ENCODE data around the gene MAML3.

MAML3 gene

DNA sequence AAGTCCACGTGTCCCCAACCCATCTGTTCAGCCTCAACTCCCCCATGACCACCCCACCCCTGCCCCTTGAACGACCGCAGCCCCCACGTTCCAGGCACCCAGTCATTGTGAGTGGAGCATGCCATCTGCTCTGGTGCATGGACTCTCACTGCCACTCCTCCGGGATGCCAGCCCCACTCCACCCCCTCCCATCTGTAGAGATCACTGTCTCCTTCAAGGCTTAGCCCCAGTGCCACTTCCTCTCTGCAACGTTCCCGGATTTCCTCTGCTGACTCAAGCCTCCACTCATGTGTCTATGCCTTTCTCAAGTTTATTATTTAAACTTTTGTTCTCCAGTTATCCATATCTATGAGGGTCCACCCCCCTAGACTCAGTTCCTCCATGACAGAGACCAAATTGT is 54.0 kb downstream of the MAML3 start:
- no peak for DNase-seq (ENCODE audit: low read depth in 2 of 2)

DNA sequence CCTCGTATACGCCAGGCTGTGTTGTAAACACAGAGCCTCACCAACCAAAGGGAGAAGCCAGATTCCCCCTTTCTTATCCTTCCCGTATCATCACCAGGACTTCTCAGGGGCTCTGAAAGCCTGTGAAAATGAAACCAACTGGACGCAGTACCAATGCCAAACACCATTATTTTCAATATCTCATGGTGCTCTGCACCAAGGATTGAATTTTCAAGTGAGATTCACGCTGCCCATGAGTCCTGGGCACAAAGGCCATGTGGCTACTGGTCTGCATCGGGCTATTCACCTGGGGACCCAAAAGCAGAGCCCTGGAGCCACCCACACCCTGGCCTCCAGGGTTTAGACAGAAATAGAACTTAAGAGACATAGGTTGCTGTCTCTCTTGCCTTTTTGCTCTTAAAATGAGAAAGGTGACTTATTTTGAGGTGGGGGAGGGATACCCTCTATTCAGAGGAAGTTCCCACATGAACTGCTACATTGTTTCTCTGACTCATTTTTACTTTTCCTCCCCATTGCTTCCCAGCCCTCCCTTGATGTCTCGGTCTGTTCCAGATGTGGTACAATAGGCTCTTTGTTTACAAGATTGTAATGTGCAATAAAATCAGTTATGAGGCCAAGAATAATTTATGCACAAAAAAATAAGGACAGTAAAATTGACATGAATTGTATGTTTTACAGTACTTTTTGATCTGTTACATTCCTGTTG is 55.4 kb downstream of the MAML3 start:
- DNase-seq (ENCODE audit: low read depth in 2 of 2): no peak

DNA sequence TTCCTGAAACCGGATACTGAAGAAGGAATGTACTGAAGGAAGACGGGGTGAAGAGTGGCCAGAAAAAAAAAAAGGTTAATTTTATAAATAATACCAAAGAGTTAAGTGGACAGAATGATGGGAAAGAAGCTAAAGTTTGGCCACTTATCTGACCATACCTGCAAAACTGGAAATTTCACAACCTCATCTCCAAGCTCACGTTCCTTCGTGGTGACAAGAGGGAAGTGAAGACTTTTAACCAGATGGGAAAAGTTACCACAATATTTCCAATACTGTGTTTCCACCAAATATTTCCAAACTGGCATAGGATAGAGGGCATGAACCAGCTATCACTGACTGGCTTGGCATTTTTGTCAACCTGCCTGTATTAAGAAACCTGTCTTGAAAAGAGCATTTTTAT is 56.4 kb downstream of the MAML3 start:
- DNase-seq (ENCODE audit: low read depth in 2 of 2): no peak

DNA sequence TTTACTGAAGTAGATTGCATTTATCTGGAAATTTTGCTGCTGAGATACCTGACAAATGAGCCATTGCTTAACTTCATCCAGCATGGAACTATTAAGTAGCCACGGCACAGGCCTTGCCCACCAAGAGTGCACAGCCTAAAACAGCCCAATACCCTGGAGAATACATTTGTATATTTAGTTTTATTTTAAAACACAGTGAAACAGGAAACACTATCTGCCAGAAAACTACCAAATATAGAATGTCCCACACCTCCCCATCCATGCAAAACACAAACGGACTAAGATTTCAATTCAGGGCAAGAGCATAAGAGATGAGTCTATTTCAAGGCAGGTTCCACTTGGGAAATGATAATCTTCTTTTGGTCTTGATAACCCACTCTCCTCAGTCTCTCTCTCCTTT is 57.1 kb downstream of the MAML3 start:
- DNase-seq (ENCODE audit: low read depth in 2 of 2): no peak

DNA sequence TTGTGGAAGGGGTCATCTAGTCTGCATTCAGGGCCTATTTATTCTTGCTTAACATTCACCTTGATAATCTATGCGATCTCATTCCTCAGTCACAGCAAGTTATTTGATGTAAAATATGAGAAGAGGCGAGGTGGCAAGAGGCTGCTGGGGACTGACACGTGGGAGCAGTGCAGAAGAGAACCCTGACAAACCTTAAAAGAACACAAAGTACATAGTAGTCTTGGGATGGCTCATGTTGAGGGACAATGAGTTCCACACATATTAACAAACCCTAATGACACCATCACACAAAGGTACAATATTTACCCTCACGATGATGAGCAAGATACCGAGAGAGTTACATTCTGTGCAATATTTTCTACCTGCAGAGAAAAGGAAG is 57.5 kb downstream of the MAML3 start:
- DNase-seq (ENCODE audit: low read depth in 2 of 2): no peak

DNA sequence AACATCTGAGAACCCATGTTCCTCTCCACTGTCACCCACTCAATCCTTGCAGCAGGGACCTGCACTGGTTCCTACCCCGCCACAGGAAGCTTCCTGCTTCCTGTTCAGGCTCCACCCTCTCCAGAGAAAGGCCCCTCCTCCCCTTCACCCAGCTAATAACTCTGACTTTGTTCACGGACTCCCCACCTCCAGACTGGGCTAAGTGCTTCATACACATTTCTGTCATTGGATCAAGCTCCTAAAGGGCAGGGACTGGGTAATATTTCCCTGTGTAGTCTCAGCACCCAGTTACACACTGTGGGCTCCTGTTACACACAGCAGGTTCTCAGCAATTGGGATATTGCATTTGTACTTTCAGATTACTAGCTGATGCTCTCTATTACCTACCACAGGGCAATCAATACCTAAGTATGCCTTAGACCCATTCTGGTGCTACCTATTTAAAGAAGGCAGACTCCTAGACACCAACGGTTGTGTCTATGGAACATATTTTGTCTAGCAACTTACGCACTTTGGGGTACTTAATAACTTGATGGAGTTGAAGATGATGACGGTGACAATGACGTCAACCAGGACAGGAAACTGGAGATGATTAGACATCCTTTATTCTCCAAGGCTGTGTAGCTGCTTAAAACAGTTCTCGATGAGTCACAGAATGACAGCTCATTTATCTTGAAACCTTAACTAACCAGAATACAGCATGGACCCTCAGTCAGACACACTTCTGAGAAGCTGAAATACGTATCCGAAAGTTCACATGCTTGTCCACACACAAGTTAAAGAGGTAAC is 58.1 kb downstream of the MAML3 start:
- DNase-seq (ENCODE audit: low read depth in 2 of 2): peak; percentile 33 to 38

DNA sequence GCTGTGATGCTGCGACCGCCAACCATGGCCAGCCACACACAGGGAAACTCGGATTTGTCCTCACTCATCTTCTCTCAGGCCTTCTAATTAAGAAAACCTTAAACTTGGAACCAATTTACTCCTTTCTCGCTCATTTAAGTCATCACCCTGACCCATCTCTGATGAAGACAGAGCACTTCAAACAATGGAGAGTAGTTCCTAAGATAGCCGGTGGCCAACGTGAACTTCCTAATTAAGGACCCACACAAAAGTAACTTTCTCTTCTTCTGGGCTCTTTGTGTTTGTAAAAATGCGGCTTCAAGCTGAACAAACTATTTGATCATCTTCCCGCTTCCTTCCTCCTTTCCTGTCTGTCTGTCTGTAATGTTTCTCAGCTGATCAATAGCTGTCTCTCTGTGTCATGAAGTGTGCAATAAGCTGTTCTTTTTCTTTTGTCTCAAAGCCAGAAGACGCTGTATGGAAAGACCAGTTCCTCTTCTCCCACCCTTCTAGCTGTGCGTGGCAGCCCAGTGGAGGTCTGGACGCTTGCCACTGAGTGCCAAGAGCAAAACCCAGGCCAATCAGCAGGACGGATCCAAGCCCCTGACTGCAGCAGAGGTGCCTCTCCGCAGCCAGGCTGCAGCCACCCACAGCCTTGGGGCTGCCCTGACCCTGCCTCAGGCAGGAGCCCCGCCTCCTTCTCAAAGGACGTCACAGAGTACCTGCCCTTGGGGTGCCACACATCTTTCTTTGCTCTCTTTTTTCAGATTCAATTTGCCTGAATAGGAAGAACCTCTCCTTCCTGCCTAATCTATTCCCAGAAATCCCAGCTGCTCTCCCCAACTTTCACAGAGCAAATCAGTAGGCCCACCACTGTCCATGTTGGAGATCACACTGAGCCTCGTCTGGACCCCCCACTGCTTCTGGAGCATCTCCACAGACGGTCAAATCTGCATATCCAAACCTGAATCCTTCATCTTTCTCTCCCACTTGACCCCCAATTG is 59.3 kb downstream of the MAML3 start:
- peak in 1 of 2 donors; percentile 50 for DNase-seq (ENCODE audit: low read depth in 2 of 2)

DNA sequence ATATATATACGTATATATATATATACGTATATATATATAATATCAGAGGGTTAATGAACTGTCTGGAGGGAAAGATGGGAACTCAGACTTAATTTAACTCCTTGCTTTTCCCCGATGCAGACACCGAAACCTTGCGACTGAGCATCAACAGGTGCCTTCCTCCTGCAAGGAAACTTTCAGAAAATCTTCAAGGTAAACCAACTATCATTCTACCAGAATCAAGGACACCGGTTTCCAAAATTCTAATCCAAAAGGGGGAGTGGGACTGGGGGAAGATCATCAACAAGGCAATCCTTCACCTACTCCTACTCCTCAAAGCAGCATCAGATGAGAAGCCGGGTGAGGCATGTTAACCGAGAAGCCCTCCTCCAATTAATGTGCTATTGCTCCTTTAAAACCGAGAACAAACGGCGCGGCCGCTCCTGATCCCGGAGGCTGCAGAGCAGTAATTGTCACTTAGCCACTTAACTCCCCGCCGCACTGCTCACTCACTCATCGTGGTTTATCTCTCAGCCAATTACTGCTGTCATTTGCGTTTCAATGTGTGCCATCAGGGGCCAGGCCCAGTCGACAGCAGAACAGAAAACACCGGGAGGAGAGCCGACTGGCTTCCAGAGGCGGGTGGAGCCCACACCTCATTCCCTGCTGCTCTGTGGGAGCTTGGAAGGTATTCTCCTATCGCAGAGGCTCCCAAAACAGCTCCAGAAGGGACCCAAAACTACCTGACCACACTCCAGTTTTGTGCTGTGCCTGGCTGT is 61.7 kb downstream of the MAML3 start:
- DNase-seq (ENCODE audit: low read depth in 2 of 2): no peak

DNA sequence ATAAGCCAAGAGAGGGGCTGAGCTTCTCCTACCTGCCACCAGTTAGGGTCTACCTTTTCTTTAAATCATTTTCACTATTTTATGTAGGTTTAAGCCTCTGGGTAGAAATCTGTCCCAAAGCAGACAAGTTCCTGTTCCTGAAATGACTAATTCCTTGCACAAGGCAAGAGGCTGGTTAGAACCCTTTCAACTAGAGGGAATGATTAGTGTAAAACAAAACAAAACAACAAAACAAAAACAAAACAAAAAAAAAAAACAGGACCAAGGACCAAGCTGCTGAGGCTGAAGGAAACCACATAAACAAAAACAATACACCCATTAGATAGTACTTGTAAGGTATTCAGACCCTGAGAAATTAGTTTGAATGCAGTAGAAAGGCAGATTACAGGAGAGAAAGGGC is 62.7 kb downstream of the MAML3 start:
- no peak for DNase-seq (ENCODE audit: low read depth in 2 of 2)

DNA sequence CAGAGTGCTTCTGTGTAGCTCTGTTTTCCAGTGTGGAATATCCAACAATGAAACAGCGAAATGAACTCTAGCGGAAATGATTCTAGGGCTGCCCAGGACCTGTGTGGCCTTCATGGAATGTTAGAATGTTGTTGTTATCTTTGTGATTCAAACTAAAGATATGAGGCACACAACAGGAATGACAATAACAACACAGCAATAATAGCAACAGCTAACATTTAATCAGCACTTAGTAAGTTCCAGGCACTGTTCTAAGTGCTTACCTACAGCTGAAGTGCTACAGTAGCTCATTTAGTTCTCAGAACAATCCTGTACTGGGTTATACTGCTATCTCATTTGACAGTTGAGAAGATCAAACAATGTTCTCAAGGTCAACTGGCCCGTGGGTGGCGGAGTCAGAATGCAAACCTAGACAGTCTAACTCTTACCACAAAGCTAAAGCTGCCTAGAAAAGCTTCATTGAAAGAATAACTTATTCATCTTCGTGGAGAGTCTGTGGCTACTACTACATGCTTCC is 63.7 kb downstream of the MAML3 start:
- no peak for DNase-seq (ENCODE audit: low read depth in 2 of 2)

DNA sequence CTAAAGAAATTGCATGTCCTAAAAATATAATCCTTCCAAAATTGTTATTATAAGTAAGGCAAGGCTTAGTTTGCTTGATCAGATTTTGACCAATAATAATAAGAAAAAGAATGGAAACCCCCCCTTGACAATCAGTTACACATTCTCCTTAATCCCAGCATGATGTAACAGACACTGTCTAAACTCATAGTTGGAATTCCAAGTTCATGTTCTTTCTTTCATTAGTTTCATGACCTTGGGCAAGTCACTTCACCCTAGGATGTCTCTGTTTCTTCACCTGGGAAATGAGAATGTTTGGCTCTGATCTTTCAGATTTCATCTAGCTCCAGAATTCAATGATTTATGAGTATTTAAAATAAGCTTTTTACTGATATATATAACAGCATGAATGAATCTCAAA is 64.8 kb downstream of the MAML3 start:
- DNase-seq (ENCODE audit: low read depth in 2 of 2): no peak

DNA sequence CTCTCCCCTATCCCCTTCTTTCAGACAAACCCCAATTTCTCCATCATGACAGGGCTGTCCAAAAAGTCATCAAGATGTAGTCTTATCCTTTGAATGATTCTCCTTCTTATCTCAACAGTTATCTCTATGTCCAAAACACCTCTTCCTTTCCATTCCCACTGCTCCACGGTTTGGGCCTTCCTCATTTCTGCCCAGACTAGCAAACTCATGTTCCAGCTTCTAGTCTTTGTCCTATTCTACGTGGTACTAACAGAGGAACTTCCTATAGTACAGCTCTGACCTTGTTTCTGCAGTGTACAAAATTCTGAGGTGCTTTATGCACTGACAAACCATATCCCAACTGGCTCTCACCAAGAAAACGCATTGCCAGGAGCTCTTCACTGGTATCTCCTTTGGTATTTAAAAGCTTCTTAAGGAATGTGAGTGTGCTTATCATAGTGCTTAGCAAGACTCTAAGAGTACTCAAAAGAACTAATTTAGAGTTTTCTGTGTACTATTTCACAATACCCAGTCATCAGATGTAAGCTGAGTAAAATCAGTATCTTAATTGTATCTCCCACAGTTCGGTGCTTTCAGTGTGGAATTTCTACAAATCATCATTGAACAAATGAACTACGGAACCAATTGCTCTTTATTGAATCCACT is 65.5 kb downstream of the MAML3 start:
- no peak for DNase-seq (ENCODE audit: low read depth in 2 of 2)

DNA sequence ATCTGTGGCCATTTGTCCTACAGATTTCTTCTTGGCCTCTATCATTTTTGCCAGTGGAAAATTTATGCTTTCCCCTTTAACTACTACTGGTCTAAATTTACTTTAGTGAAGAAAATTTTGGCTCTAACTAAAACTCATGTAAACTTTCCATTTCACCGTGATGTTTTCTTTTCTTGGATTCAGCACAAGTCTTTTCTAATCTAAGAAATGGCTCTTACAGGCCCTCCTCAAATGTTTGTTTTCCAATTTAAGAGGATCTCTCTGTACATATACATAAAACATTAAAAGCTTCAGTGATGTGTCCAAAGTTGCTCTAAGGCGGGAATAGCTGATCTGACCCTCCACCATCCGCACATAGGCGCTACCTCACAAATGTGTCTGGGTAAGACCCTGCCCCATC is 68.1 kb downstream of the MAML3 start:
- no peak for DNase-seq (ENCODE audit: low read depth in 2 of 2)

DNA sequence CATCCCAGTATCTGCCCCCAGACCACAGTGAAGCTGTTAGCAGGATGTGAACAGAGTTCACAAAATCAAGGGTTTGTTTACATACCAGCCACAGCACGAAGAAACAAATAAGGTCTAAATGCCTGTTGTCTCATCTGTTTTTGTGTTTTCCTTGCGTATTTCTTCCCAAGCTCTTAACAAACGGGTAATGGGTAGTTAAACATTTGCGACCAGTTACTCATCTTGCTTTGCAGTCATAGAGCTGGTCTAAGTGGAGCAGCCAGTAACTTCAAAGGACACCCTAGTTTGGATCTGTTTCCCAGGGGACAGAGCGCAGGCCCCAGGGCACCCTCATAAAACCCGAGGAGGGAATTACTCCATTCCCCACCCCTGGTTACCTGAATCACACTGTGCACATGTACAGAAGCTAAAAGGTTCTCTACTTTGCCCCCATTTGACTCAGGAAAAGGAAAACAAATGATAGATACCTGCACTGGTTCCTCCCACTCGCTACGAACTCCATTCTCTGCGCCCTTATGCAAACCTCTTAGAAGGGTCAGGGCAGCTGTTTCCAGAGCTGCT is 68.8 kb downstream of the MAML3 start:
- DNase-seq (ENCODE audit: low read depth in 2 of 2): no peak

DNA sequence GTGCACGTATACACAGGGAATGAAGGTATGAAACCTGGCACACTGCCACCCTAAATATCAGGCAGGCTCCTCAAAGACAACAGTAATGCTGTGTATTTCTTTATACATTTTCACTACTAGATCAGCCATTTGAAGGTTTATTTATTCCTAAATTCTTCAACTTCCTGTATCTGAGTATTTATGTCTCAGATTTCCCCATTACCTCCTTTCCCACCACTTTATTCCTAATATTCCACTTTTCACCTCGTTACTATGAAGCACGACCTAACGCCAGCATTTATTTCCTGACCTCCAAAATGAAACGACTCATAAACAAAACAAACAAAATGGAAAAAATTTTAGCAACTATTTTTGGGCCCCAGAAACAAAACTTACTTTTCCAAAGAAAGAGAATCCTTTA is 69.6 kb downstream of the MAML3 start:
- no peak for DNase-seq (ENCODE audit: low read depth in 2 of 2)

DNA sequence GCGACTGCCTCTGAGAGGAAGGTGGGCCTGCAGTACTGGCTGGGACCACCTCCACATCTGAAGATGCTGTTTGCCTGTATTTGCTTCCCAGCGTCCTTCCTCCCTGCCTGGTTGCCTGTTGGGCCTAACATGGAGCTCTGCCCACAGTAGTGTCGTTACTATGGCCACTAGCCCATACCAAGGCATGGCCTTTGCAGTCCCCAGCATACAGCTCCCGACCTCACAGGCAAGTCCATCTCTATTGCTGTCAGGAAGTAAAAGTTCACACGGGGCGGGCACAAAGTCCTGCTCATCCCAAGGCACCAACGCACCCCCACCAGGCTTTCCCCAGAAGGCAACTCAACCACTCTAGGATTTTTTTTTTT is 71.6 kb downstream of the MAML3 start:
- no peak for DNase-seq (ENCODE audit: low read depth in 2 of 2)

DNA sequence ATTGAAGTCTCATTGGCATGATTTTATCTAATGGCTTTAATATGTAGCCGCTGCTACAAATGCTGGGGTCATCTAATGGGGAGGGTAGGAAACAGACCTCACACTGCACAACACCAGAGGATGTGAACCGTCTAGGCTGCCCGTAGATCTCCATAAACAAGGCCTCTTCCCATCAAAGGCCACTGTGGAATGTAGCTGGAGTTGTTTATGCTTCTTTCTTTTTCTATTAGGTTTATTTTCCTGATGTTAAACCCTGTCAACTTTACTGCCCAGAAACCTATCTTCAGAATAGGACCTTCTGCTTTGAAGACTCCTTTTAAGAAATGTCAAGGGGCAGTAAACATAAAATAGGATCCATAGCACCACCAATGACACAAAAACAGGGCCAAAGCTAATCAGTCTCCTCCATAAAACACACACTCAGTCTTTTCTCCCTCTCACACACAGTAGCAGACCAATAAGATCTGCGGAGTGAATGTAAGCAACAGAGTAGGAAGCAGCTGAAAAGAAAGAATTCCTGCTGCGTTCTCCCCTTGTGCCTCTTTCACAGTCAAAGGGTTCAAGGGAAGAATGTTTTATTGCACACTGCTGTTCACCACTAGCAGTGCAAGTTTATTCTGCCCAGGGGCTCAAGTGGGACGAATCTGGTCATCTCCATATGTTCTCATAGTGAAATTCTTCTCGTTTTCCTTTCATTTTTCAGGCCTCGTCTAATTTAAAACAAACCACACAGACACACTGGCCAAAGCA is 72.2 kb downstream of the MAML3 start:
- no peak for DNase-seq (ENCODE audit: low read depth in 2 of 2)

DNA sequence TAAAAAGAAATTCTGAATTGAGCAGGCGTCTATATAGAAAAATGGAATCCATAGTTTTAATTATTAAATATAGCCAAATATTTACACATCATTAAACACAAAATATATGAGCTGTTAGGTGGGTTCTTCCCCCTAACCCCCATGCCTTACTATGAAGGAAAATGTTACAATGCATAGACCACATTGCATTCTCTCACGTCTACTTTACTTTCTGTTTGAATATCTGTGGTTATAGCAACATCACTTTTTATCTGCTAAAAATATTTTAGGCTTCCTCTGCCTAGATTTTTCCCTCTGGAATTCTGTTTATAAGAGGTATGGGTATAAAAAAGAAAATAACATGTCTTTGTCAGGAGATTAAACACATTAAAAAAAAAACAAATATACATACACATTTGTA is 73.1 kb downstream of the MAML3 start:
- no peak for DNase-seq (ENCODE audit: low read depth in 2 of 2)

DNA sequence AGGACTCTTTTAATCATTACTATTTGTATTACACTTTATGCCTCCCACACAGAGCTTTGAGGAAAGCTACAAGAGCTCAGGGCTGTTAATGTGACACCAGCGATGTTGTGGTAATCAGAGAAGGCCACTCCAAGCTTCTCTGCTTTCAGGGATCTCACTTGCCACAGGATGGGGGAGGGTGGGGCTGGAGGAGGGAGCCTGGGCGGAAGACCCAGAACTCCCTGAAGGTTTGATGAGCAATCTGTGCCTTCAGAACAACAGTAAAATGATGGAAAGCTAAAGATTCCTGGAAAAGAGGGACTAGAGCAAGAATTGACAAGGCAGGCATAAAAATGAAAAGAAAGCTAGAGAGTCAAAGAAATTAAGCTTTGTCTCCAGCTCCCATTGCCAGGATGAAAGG is 75.6 kb downstream of the MAML3 start:
- no peak for DNase-seq (ENCODE audit: low read depth in 2 of 2)

DNA sequence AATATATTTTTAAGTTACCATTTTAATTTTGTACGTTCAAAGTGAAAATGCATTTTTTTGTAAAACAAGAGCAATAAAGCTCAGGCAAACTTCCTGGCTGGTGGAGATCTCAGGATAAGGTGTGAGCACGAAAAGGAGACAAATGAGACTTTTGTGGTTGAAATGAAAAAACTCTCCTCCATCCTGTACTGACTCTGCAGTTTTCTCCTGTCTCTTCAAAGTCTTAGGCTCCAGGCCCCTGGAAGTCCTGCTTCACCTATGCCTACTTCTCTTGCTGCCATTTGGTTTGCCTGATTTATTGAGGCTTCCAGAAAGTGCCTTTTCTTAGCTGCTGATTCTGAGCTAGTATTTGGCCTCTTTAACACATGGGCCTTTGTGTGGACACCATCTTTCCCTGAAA is 77.7 kb downstream of the MAML3 start:
- DNase-seq (ENCODE audit: low read depth in 2 of 2): no peak
